Renal cortex interstitium (tissue), 11 donors: ENCODE results near the gene HS3ST4. TPM values are rescaled to one million over a fixed set of nuclear protein-coding genes. Genes with fewer than 3 reads are reported as not detected.

ENCODE experiments used
- DNase-seq, 11 donors: peaks; one replicate each; pipeline ENCODE4 v3.0.0-alpha.2; 2013; ENCODE audit warnings: low read depth in 9 of 11, low spot score in 4 of 11; ENCODE audit errors: extremely low read depth in 1 of 11
- polyA plus RNA-seq, 3 donors: library from polyadenylated mRNA; unstranded; fragments of 120-200 nt; gene quantifications; one replicate each; pipeline ENCODE4 v1.2.1, GENCODE V29; 2013; ENCODE audit not compliant: insufficient read length in 3 of 3

Gene HS3ST4
- polyA plus RNA-seq, 3 donors: 0.50 to 0.65 (median 0.53) TPM

DNA sequence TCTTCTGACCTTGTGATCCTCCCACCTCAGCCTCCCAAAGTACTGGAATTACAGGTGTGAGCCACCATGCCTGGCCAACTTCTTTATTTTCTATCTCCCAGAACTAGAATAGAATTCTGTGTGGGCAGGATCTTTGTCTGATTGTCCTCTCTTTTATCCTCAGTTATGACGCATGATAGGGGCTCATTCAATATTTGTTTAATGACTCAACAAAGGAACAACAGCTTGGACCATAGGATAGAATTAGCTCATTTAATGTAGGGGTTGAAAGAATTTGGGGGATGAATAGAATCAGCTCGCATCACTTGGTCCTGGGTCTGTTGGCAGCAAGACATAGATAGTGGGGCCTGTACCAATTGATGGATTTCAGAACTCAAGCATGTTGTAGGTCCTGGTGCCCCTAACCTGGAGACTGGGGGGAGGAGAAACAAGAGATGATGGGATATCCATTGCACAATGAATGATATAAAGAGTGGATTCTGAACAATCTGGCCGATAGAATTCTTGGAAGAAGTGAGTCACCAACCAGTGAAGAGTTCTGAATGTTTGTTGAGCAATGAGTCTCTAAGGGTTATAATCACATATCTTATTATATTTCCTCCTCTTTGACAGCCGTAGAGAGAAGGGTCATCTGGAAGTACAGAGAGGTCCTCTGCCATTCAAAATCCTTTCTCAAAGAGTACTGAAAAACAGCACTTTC, 250.2 kb downstream of the HS3ST4 start:
- no peak for DNase-seq

DNA sequence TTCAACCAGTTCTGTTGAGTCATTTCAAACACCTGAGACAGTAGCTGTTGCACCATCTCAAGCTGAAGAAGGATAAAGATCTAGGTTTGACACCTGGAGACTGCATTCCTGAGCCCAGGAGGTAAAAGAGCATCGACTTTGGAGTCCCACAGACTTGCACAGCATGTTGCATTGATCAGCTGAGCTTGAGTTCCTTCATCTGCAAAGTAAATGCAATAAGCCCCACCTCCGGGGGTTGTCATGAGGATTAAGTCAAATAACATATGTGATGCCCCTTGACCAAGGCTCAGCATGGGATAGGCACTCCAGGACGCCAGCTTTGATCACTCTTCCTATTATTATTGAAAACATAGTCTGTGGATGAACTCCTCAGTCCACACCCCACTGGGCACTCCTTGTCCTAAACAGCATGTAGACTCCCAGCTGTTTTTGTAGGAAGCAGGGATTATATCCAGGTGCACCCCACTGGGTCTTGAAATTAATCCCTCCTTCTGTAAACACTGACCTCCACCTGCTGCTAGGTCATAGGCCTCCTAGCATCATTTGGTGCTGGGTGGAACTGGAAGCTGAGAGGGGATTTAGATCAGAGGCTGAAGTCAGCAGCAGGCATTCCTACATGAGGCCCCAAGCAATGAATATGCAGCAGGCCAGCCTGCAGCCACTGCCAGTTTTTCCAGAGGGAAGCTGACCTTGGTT, 259.0 kb downstream of the HS3ST4 start:
- DNase-seq: no peak

DNA sequence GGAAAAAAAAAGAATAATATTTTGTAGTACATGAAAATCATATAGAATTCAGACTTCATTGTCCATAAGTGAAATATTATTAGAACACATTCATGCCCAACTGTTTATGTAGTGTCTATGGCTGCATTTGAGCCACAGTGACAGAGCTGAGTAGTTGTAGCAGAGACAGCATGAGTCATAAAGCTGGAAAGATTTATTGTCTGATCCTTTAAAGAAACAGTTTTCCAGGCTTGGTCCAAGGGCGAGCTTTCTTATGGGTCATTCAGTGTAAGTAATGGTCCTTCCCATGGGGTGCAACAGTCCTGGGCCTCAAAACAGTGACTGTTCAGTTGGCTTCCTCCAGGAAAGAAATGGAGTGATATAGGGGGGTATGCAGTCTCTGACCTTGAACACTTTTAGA, 260.2 kb downstream of the HS3ST4 start:
- DNase-seq: peak in 2 of 11 donors; percentile 8 to 22

DNA sequence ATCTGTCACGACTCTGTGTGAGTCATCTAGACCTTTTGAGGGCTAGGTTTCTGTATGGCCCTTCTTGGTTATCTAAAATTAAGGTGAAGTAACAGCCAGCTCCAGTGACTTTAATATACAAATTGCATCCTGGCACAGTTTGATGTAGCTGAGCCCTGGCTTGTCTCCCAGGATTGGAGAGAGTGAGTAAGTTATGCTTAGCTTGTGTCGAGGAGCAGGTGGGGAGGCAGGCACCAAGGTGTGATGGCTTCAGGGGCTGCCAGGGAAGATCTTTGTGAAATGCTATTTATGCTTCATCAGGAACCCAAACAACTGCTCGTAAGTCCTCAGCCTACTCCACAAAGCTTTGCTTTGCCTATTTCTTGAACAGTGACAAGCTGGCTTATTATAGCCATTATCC, 261.2 kb downstream of the HS3ST4 start:
- no peak for DNase-seq

DNA sequence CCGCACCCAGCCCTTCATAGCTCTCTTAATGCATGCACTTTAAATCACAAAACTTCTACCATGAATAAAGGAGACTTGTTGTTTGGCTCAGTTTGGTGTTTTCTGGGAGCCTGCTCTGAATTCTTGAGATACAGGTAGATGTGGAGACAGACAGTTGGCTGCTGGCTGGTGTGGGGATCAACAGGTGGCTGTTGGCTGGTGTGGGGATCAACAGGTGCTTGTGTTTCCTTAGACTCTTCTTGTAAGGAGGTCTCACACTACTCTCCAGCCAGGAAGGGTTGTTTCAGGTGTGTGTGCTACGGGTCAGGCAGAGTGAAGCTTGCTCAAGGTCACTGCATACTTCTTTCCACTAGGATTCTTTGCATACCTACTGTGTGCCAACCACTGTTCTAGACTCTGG, 265.9 kb downstream of the HS3ST4 start:
- DNase-seq: no peak

DNA sequence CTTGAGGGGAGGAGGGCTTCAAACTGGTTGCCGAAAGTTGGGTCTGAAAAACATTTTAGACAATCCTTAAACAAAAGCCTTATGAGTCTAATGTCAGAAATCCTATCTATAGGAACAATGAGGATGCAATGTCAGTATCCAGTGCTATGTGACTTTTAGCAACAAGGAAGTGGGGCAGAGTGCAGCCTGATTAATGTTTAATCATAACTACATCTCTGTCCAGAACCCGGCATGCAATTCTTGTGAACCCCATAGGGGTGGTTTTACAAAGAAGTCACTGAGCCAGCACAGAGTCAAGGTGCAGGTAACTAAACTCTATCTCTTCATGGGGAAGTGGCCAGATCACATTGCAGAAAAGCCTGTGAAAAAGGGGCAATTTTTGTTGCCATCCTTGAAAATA, 267.5 kb downstream of the HS3ST4 start:
- DNase-seq: peak in 1 of 11 donors; percentile 14

DNA sequence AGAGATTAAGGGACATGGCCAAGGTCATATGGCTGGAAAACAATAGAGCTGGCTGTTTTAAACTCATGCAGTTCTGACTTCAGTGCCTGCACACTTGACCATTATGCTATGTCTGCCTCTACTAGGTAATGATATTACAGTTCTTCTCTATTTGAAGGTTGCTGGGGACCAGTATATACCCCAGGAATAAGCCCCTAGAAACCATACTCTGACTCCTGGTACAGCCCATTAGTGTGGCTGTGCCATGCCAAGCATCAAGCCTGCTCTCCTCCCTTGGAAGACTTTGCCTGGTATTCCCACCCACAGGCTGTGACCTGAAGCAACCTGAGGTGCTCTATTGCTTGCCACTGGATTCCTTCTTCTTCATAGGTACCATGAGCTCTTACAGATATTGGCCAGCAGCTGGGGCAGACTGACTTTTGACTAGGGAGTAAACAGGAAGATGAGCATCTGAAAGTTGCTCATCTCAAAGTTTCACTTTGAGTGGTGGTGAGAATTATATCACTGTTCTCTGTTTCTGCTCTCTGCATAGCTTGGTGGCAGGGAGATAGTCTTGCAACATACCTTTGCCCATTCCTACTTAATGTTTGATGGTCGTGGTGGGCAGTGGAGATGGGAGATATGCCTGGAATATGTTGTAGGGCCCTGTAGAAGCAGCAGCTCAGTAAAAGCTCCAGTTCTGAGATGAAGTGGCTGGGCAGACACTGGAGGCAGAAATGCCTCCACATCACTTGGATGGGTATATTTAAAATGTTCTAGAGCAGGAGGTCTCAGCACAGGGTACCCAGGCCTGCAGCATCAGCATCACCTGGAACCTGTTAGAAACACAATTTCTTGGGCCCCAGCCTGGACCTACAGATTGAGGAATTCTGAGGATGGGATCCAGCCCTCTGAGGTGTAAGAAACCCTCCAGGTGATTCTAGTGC, 274.7 kb downstream of the HS3ST4 start:
- DNase-seq: no peak

DNA sequence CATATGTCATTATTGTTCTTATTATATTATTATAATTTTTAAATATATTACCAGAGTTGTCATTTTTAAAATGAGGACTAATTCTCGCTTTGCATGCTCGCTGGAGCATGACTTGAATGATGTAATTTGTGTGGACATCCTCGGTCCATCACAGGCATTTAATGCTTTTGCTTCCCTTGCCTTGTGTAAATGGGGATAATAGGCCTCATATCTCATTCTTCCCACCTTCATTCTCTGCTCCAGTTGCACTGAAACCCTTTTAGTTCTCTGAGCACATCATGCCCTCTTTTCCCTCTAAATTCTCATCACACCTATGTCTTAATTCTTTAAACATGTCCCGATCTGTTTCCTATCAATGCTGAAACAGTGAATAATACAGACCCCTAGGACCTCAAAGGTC, 285.4 kb downstream of the HS3ST4 start:
- DNase-seq: no peak

DNA sequence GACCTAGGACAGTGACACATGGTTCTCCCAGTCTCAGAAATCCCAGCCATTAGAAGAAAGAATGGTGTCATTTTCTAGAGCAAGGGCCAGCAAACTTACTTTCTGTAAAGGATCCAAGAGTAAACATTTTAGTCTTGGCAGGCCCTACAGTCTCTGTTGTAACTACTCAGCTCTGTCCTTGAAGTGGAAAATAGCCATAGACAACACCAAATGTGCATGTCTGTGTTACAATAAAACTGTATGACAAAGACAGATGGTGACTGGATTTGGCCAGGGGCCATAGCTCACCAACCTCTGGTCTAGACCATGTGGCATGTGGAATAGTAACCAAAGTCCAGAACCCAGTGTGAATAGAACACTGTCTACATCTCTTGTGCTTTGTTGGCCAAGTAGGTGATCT, 286.5 kb downstream of the HS3ST4 start:
- DNase-seq: no peak

DNA sequence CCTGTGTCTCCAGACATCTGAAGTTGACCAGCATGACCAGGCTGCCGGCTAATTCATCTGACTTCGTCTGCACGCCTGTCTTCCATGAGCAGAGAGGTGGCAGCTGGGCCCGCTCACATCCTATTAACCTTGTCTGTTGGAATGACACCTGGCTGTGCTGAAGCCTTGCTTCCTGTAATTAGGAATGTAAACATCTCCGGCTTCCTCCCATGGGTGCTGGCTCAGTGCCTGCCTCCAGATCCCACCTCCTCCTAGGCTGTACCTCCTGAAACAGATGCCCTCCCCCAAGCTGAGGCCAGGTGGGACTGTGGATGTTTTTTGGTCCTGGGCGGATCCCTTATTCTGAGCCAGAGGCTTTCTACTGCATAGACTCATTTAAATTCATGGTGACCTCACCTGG, 296.3 kb downstream of the HS3ST4 start:
- DNase-seq: peak in 8 of 11 donors; percentile 3 to 30 (median 12)

DNA sequence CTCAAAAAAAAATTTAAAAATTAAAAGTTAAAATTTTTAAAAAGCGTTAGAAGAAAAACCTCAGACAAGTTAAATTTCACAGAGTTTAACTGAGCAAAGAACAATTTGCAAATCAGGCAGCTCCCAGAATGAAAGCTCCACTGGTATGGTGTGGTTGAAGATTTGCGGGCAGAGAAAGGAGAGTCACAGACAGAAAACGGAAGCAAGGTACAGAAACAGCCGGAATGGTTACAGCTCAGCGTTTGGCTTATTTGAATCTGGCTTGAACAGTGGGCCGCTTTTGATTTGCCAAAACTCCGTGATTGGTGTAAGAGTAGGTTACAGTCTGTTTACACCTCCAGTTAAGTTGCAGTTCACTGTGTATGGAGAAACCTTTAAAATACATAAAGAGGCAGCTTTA, 297.1 kb downstream of the HS3ST4 start:
- DNase-seq: no peak

DNA sequence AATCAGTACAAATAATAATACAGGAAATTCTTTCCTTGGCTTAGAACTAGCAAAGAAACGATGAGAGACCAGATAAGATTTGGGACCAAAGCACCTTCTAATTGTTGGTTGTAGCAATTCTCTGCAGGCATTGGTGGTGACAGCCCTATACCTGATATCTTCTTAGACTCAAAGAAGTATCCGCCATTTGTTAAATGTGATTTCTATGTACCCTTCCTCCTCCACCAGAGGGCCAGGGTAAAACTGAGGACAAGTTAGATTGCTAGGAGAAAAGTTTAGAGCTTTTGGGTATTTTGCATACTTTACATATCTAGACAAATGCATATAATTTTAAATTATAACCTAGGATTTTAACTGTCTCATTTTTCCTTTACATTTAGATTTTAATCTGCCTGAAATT, 304.3 kb downstream of the HS3ST4 start:
- no peak for DNase-seq

DNA sequence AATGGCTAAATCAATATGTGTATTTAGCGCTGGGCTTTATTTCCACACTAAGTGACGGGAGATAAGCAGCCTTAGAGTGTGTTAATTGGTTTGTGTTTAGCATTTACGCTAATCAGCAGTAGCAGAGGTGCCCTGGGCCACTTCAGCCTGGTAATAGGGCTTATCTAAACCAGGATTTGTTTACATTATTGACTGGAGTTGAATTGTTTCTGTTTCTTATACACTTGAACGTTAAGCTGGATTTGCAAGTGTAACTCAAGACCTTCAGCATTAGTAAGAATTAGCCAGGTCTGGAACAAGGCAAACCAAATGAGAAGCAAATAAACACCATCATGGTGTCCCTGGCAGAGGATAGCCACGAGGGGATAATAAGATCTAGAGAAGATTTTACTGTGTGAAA, 313.6 kb downstream of the HS3ST4 start:
- no peak for DNase-seq

DNA sequence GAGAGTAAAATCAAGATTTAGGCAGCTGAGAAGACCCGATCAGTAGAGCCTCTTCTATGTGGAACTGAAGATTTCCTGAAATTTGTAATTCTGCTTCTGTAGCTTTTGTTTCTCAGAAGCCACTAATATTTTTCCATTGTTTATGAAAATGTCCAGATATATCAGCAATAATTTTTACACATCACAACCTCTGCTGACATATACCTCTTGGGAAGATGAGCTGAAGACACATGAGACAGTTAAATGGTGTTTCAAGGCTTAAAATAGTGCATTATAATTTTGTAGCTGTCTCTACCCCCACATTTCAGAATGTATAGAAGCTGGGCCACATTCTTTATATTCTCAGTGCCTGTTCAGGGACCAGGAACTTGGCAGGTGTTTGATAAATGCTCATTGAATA, 320.6 kb downstream of the HS3ST4 start:
- DNase-seq: no peak

DNA sequence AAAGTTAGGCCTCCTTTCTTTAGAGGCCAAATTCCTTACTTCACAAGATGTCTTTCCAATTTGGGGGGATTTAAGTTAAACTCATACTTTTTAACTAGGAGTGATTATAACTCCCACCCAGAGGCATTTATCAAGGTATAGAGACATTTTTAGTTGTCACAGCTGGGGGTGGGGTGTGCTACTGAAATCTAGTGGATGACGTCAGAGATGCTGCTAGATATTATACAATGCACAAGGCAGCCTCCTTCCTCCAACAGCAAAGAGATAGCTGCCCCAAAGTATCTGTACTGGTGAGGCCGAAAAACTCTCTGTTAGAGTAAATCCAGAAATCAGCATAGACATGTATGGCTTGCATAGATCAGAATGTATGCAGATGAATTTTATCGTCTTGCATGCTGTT, 324.0 kb downstream of the HS3ST4 start:
- DNase-seq: no peak

DNA sequence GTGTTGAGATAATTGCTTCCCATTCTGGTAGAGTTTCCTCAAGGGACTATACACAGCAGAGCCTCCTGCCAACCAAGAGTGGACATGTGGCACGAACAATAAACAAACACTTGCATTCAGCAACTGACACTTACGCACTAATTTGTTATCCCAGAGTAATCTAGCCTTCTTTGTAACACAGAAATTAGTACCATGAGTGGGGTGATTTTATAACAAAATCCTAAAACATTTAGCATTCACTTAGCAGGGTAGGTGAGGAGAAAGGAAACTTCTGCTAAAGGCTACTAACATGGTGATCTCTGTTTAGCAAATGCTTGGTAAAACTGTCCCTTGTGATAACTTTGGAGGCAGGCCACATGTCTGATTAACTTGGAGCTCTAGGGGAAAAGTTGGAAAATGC, 325.2 kb downstream of the HS3ST4 start:
- no peak for DNase-seq

DNA sequence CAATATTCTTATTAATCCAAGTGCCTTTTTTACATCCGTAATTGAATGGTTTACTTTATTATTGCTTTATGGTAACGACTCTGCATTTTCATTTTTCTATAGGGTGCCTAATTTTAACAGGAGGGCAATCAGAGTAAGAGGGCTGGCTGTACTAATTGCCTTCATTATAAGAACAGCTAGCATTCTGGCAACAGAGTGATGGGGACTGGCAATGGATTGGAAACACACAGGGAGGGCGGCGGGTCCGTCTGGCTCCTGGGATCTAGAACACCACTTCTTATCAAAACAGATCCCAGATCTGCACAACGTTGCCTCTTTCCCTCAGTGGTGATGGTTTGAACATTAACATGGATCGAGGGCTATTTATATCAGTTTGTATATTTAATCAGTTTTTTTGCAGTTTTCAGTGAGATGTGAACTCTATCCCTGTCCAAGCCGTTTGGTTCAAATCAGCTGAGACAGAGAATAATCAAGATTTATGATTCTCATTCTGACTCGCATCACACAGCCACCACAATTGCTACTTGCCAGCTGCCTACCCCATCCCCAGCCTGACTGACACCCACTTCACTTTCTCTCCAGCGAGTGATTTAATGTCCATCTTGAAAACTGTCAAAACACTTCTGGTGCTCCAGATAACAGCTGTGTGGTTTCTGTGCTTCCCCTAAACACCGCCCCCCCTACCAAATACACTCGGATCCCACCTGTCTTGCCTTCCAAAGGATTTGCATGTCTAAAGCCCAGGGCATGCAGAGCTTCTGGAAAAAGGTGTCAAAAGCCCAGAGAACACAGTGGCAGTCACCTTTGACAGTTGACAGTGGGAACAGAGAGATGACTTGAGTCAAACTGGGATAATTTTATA, 327.9 kb downstream of the HS3ST4 start:
- no peak for DNase-seq

DNA sequence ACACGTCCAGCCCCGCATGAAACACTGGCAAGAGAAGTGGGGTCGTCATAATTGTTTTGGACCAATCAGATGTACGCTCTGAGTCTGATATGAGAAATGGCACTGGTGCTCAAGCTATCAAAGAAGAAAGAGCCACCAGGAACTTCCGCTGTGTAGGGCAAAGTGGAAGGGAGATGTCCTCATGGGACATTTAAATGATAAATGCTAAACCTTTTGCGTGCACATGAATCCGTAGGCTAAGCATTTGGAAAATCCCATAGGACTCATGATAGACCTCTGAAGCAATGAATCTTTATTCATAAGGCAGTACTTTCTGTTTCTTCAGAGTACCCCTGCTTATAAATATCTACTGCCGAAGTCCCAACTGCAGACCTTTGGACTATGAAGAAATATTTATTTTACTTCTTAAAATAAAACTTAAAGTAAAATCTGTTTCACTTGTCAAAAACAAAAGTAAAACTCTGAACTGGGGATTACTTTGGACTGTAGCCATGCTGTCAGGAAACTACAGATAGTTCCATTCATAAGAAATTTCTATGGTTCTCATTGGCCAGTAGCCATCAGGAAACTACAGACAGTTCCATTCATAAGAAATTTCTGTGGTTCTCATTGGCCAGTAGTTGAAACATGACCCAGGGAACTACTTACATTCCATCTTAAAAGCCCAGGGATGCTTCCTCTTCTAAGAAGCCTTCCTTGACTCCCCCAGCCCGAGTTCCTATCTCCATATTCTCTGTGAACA, 335.1 kb downstream of the HS3ST4 start:
- no peak for DNase-seq
